Natural killer cell treated with Interleukin-12 subunit alpha and Interleukin-12 subunit beta and Interleukin-15 and Interleukin-18, amount 100 ng/mL, for 72 hours (primary cell): ENCODE measurements around the gene C3. TPM values are rescaled to one million over a fixed set of nuclear protein-coding genes. Genes with fewer than 3 reads are reported as not detected.
A peak's percentile ranks its signal among the peaks of the same experiment; 100 is the strongest.

Experiments used
- ATAC-seq, 2 donors: fragments of 150-1000 bp; cut with Tn5 transposase in 1 of 2; sonication (Bioruptor Pico), chemical (Tn5 transposase) in 1 of 2; 2 replicates each; pipeline ENCODE4 v1.10.0; 2021
- DNase-seq: peaks from one replicate; pipeline ENCODE4 v3.0.0; 2022; ENCODE audit warnings: low spot score
- H3K27ac Mint-ChIP-seq, 2 donors: 1 replicate in 1 of 2; 2 replicates in 1 of 2; pipeline ENCODE4 v1.8.0; 2022; ENCODE audit warnings: mixed read lengths in 2 of 2, mild to moderate bottlenecking in 1 of 2, moderate library complexity in 1 of 2
- H3K27me3 Mint-ChIP-seq, 2 donors: 1 replicate in 1 of 2; 2 replicates in 1 of 2; pipeline ENCODE4 v1.8.0; 2022; ENCODE audit warnings: mixed read lengths in 2 of 2
- H3K36me3 Mint-ChIP-seq: one replicate; pipeline ENCODE4 v1.8.0; 2022; ENCODE audit warnings: mixed read lengths
- H3K4me1 Mint-ChIP-seq, 2 donors: 1 replicate in 1 of 2; 2 replicates in 1 of 2; pipeline ENCODE4 v1.8.0; 2022; ENCODE audit warnings: low read depth in 2 of 2, mixed read lengths in 2 of 2, mild to moderate bottlenecking in 1 of 2
- H3K4me3 Mint-ChIP-seq: one replicate; pipeline ENCODE4 v1.8.0; 2022; ENCODE audit warnings: mixed read lengths
- H3K9me3 Mint-ChIP-seq: 2 replicates; pipeline ENCODE4 v1.8.0; 2022; ENCODE audit warnings: mixed read lengths
- total RNA-seq, 2 donors: library from RNA; stranded (reverse); gene quantifications; one replicate each; pipeline ENCODE4 v1.2.3, GENCODE V29; 2022

Gene C3
- total RNA-seq, 2 donors from 2014 or later = 3.5 to 9.2 TPM

DNA sequence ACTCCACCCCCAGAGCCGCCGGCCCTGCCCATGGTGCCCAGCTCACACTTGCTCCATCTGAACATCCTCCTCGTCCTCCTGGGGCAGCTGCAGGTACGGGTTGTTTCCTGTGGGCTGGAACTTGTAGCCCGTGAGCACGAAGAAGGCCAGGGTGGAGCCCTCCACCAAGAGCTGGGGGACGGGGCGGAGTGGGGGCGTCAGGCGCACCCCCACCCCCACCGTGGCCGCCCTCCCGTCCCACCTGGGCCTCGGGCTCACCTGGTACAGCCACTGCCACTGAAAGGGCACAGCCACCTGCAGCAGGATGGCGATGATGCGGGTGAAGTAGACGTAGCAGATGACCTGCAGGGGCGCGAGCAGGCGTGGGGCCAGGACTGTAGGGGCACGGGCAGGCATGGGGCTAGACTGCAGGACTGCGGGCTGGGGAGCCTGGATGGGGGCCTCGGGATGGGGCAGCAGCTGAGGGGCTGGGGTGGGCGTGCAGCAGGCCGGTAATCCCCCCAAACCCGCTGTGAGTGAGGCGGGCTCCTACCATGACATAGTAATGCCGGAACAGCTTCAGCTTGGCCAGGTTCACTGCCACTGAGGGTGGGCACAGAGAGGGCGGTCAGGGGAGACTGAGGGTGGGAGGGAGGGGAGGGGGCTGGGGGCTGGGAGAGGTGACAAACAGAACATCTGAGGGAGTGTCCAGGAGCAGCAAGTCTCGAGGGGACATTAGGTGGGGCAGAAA is 10.7 kb upstream of the C3 start:
- Mint-ChIP-seq H3K4me1 (peaks cover 3 to 10% of the 10 kb centered on the region in 2 donors), H3K27me3 (no peaks in the 10 kb centered on the region), H3K4me3 (no peak overlapping the region), H3K36me3 (no peaks in the 10 kb centered on the region), H3K9me3 (no peaks in the 10 kb centered on the region), H3K27ac (no peak overlapping the region)
- DNase-seq (no peak), ATAC-seq (no peak)

DNA sequence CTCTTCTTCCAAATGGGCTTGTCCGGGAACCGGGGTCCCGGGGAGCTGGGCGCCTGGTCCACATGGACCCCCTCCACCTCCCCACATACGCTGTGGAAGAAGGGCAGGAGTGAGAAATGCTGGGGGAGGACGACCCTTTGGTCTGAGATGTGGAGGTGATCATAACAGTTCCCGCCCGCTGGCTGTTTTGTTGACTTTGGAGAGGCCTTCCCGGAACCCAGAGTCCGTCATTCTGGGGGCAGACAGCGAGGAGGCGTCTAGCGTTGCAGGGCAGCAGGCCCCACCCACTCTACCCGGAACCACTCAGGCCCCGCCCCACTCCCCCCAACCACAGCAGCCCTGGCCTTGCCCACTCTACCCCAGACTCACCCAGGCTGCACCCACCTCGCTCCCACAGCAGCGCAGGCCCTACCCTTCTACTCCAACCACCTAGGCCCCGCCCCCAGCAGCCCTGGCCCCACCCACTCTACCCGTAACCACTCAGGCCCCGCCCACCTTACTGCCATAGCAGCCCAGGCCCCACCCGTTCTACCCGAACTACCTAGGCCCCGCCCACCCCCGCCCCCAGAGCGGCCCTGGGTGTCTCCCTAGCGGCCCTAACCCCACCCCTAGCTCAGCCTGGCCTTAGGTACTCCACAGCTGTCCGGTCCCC is 9.8 kb upstream of the C3 start:
- ATAC-seq (peak; percentile 46), DNase-seq (no peak)
- Mint-ChIP-seq H3K27ac (no peak overlapping the region), H3K4me3 (no peak overlapping the region), H3K27me3 (no peaks in the 10 kb centered on the region), H3K36me3 (no peaks in the 10 kb centered on the region), H3K9me3 (no peaks in the 10 kb centered on the region), H3K4me1 (peaks cover 0 to 9% of the 10 kb centered on the region in 2 donors)

- no peak for ATAC-seq
- Mint-ChIP-seq H3K27me3 (no peaks in the 10 kb centered on the region), H3K36me3 (no peaks in the 10 kb centered on the region), H3K27ac (no peak overlapping the region), H3K4me3 (no peak overlapping the region), H3K9me3 (no peaks in the 10 kb centered on the region), H3K4me1 (peaks cover 0 to 9% of the 10 kb centered on the region in 2 donors)
- DNase-seq = peak; percentile 8
Measured at GRCh38 chr19:6729573-6730152, 9.2 kb upstream of the C3 start.

GRCh38 chr19:6728346-6728745 is 7.9 kb upstream of the C3 start:
- DNase-seq (peak; percentile 54), ATAC-seq (no peak)
- Mint-ChIP-seq H3K27me3 (no peaks in the 10 kb centered on the region), H3K9me3 (no peaks in the 10 kb centered on the region), H3K27ac (peak overlapping the region in 1 of 2 donors; percentile 70), H3K36me3 (no peaks in the 10 kb centered on the region), H3K4me1 (peaks cover 5 to 11% of the 10 kb centered on the region in 2 donors), H3K4me3 (no peak overlapping the region)

- H3K27me3 Mint-ChIP-seq = no peaks in the 10 kb centered on the region
- peaks cover 22 to 32% of the 10 kb centered on the region in 2 donors for H3K4me1 Mint-ChIP-seq
- H3K27ac Mint-ChIP-seq = no peak overlapping the region
- H3K4me3 Mint-ChIP-seq = no peak overlapping the region
- ATAC-seq = no peak
- H3K36me3 Mint-ChIP-seq = no peaks in the 10 kb centered on the region
- no peaks in the 10 kb centered on the region for H3K9me3 Mint-ChIP-seq
- DNase-seq = peak; percentile 46
Measured at GRCh38 chr19:6725513-6726231, 5.2 kb upstream of the C3 start.

DNA sequence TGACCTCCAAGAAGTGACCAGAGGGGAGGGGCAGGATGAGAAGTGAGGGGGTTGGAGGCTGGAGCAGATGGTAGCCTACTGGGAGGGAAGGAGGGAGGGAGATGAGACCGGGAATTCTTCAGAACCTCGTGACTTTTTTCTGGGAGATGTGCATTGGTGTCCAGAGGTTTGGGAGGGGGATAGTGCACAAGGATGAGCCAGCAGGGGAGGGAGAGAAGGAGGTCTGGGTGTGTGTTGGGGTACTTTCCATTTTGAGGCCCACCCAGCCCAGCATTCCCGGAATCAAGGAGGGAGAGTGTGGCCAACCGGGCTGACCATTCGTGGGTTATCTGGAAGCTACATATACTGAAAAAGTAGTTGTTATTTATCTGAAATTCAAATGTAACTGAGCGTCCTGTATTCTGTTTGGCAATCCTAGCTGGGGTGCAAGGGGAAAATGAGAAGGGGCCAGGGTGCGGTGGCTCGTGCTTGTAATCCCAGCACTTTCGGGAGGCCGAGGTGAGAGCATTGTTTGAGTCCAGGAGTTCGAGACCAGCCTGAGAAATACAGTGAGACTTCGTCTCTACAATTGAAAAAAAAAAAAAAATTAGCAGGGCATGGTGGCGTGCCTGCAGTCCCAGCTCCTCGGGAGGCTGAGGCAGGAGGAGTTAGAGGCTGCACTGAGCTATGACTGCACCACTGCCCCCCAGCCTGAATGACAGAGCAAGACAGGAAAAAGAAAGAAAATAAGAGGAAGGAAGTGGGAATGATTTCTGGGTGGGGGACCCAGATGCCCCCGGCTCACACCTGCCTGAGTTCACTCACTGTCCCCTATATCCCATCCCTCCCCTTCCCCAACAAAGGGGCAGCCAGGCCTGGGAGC is 4.4 kb upstream of the C3 start:
- ATAC-seq = no peak

DNA sequence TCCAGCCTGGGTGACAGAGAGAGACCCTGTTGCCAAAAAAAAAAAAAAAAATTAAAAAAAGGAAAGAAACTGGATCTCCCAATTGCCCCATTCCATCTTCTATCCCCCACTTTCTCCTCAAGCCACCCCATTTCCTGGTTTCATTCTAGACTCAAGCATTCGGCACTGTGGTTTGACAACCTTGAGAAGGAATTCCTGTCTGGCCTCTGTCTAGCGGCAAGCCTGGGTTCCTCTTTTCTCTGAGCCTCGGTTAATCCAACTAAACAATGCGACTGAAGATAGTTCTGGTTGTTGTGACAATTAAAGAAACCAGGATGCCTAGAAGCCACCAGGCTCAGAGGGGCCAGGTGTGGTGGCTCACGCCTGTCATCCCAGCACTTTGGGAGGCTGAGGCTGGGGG is 3.3 kb upstream of the C3 start:
- no peak for ATAC-seq

More for the DNA sequence above, 4.4 kb upstream of the C3 start:
- Mint-ChIP-seq H3K4me3 (no peak overlapping the region), H3K36me3 (no peaks in the 10 kb centered on the region), H3K4me1 (peaks cover 30 to 39% of the 10 kb centered on the region in 2 donors), H3K9me3 (no peaks in the 10 kb centered on the region), H3K27me3 (no peaks in the 10 kb centered on the region), H3K27ac (no peak overlapping the region)
- peak; percentile 31 for DNase-seq

DNA sequence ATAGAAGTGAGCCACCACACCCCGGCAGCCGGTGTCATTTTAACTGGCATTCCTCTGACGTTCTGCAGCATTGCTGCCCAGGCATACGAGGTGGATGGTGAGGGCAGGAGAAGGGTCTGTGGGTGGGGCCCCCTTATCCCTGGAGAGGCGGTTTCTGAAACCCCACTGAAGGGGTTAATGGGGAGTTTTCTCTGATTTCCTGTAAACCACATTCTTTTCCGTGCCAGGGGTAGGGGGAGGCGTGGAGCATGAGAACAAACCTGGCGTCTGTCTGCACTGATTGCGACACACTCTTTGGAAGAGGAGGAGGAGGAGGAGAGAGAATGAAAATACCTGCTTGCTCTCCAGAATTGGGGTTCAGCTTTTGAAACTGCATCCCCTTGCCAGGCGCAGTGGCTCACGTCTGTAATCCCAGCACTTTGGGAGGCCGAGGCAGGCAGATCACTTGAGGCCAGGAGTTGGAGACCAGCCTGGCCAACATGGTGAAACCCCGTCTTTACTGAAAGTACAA is 2.7 kb upstream of the C3 start:
- DNase-seq (peak; percentile 49), ATAC-seq (no peak)
- no peaks in the 10 kb centered on the region for H3K27me3 Mint-ChIP-seq
- no peak overlapping the region for H3K27ac Mint-ChIP-seq
- H3K36me3 Mint-ChIP-seq = no peaks in the 10 kb centered on the region
- H3K4me1 Mint-ChIP-seq = peaks cover 36 to 40% of the 10 kb centered on the region in 2 donors
- H3K9me3 Mint-ChIP-seq = no peaks in the 10 kb centered on the region
- H3K4me3 Mint-ChIP-seq = peak overlapping the region; percentile 15

More for the DNA sequence above, 3.3 kb upstream of the C3 start:
- H3K27ac Mint-ChIP-seq = no peak overlapping the region
- H3K9me3 Mint-ChIP-seq = no peaks in the 10 kb centered on the region
- no peak overlapping the region for H3K4me3 Mint-ChIP-seq
- H3K4me1 Mint-ChIP-seq = peaks cover 36 to 44% of the 10 kb centered on the region in 2 donors
- H3K36me3 Mint-ChIP-seq = no peaks in the 10 kb centered on the region
- no peaks in the 10 kb centered on the region for H3K27me3 Mint-ChIP-seq
- peak; percentile 37 for DNase-seq

- H3K4me3 Mint-ChIP-seq = peak overlapping the region; percentile 0
Measured at GRCh38 chr19:6721773-6722172, 1.3 kb upstream of the C3 start.

GRCh38 chr19:6721138-6721474 is 656 bp upstream of the C3 start:
- peaks cover 5 to 8% of the 10 kb centered on the region in 2 donors for H3K27me3 Mint-ChIP-seq
- H3K4me1 Mint-ChIP-seq = peaks cover 45 to 48% of the 10 kb centered on the region in 2 donors
- ATAC-seq = no peak
- peak overlapping the region; percentile 12 to 18 for H3K27ac Mint-ChIP-seq
- H3K4me3 Mint-ChIP-seq = no peak overlapping the region
- no peak for DNase-seq
- peaks cover 7% of the 10 kb centered on the region for H3K36me3 Mint-ChIP-seq
- peaks cover 5% of the 10 kb centered on the region for H3K9me3 Mint-ChIP-seq

More at GRCh38 chr19:6721773-6722172, 1.3 kb upstream of the C3 start:
- DNase-seq = peak; percentile 23
- Mint-ChIP-seq H3K9me3 (peaks cover 5% of the 10 kb centered on the region), H3K27me3 (peaks cover 5 to 8% of the 10 kb centered on the region in 2 donors), H3K4me1 (peaks cover 45 to 48% of the 10 kb centered on the region in 2 donors), H3K27ac (peak overlapping the region; percentile 34 to 65), H3K36me3 (peaks cover 7% of the 10 kb centered on the region)
- no peak for ATAC-seq

DNA sequence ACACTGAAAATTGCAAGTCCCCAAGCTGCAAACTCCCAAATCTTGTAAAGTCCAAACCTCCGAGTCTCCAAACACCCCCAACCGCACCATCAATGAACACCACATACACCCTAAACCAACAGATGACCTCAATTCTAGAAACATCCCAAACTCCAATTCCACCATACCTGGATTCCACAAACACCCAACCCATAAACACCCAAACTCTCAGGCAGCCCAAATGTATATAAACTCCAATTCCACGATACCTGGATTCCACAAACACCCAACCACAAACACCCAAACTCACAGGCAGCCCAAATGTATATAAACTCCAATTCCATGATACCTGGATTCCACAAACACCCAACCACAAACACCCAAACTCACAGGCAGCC is 470 bp downstream of the C3 start:
- DNase-seq (peak; percentile 8), ATAC-seq (no peak)
- H3K4me1 Mint-ChIP-seq = peaks cover 45 to 46% of the 10 kb centered on the region in 2 donors
- peaks cover 7% of the 10 kb centered on the region for H3K36me3 Mint-ChIP-seq
- H3K27me3 Mint-ChIP-seq = peaks cover 5 to 8% of the 10 kb centered on the region in 2 donors
- H3K4me3 Mint-ChIP-seq = peak overlapping the region; percentile 1
- H3K9me3 Mint-ChIP-seq = peaks cover 5% of the 10 kb centered on the region
- peak overlapping the region in 1 of 2 donors; percentile 18 for H3K27ac Mint-ChIP-seq

DNA sequence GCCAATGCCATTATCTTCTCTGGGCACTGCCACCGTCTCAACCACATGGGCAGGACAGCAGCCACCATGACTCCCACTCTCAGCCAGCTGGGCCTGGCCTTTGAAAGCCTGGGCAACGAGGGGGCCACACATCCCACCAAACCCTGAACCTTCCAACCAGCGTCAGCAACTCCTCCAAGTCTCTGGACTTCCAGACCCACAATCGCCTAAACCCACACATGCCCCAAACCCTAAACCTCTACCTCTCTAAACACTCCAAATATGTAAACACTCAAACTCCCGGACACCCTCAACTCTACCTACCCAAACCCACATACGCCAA is 949 bp downstream of the C3 start:
- DNase-seq (peak; percentile 31), ATAC-seq (no peak)
- H3K27me3 Mint-ChIP-seq = peaks cover 5 to 8% of the 10 kb centered on the region in 2 donors
- peaks cover 45 to 46% of the 10 kb centered on the region in 2 donors for H3K4me1 Mint-ChIP-seq
- peak overlapping the region in 1 of 2 donors; percentile 18 for H3K27ac Mint-ChIP-seq
- H3K9me3 Mint-ChIP-seq = peaks cover 5% of the 10 kb centered on the region
- H3K4me3 Mint-ChIP-seq = peak overlapping the region; percentile 1
- H3K36me3 Mint-ChIP-seq = peaks cover 7% of the 10 kb centered on the region
